WTC11 (cell line): ENCODE measurements around the gene NFIC.
A peak's percentile ranks its signal among the peaks of the same experiment; 100 is the strongest.

Source experiments
- ESRRA ChIP-seq: sonication (generic); formaldehyde crosslinking; IDR thresholded peaks from 2 replicates; pipeline ENCODE4 v1.8.1; 2022; ENCODE audit warnings: mild to moderate bottlenecking, missing genetic modification reagents, borderline replicate concordance
- FOXJ3 ChIP-seq: sonication (generic); formaldehyde crosslinking; IDR thresholded peaks from 2 replicates; pipeline ENCODE4 v1.9.0; 2021; ENCODE audit warnings: missing genetic modification reagents, mild to moderate bottlenecking, borderline replicate concordance
- MXD4 ChIP-seq: fragments of 250-450 bp; sonication (Bioruptor Pico); IDR thresholded peaks from 2 replicates; pipeline ENCODE4 v1.8.0; 2021; ENCODE audit warnings: mild to moderate bottlenecking, moderate library complexity, borderline replicate concordance
- NFYB ChIP-seq: sonication (generic); formaldehyde crosslinking; conservative IDR thresholded peaks from 2 replicates; pipeline ENCODE4 v1.8.0; 2022; ENCODE audit warnings: low read depth, missing genetic modification reagents
- TEAD4 ChIP-seq: sonication (generic); formaldehyde crosslinking; IDR thresholded peaks from 2 replicates; pipeline ENCODE4 v1.8.0; 2022; ENCODE audit warnings: mild to moderate bottlenecking, missing genetic modification reagents
- ZBTB21 ChIP-seq: sonication (generic); formaldehyde crosslinking; IDR thresholded peaks from 2 replicates; pipeline ENCODE4 v1.8.1; 2023; ENCODE audit warnings: mild to moderate bottlenecking, missing genetic modification reagents, borderline replicate concordance
- ZNF423 ChIP-seq: fragments of 250-450 bp; sonication (Bioruptor Pico); IDR thresholded peaks from 2 replicates; pipeline ENCODE4 v2.1.2; 2022; ENCODE audit warnings: mild to moderate bottlenecking, moderate library complexity
- TF ChIP-seq, protein P1 (sequence below): sonication (generic); formaldehyde crosslinking; IDR thresholded peaks from 2 replicates; pipeline ENCODE4 v1.8.0; 2022; ENCODE audit warnings: mild to moderate bottlenecking, missing genetic modification reagents
- TF ChIP-seq, protein P2 (sequence below): fragments of 200-600 bp; IDR thresholded peaks from 2 replicates; pipeline ENCODE4 v1.8.0; 2022; ENCODE audit warnings: antibody characterized with exemption
- TF ChIP-seq, protein P3 (sequence below): sonication (generic); formaldehyde crosslinking; IDR thresholded peaks from 2 replicates; pipeline ENCODE4 v1.8.0; 2022; ENCODE audit warnings: mild to moderate bottlenecking, missing genetic modification reagents
- TF ChIP-seq, protein P4 (sequence below): sonication (generic); formaldehyde crosslinking; IDR thresholded peaks from 2 replicates; pipeline ENCODE4 v1.8.0; 2023; ENCODE audit warnings: mild to moderate bottlenecking, missing genetic modification reagents
- TF ChIP-seq, protein P5 (sequence below): sonication (generic); formaldehyde crosslinking; conservative IDR thresholded peaks from 2 replicates; pipeline ENCODE4 v1.8.1; 2023; ENCODE audit warnings: mild to moderate bottlenecking, low read depth, missing genetic modification reagents, moderate library complexity
- TF ChIP-seq, protein P6 (sequence below): sonication (generic); formaldehyde crosslinking; IDR thresholded peaks from 2 replicates; pipeline ENCODE4 v1.8.1; 2022; ENCODE audit warnings: mild to moderate bottlenecking, missing genetic modification reagents, moderate library complexity, borderline replicate concordance
- TF ChIP-seq, protein P7 (sequence below): sonication (generic); formaldehyde crosslinking; IDR thresholded peaks from 2 replicates; pipeline ENCODE4 v1.8.1; 2023; ENCODE audit warnings: mild to moderate bottlenecking, missing genetic modification reagents

DNA sequence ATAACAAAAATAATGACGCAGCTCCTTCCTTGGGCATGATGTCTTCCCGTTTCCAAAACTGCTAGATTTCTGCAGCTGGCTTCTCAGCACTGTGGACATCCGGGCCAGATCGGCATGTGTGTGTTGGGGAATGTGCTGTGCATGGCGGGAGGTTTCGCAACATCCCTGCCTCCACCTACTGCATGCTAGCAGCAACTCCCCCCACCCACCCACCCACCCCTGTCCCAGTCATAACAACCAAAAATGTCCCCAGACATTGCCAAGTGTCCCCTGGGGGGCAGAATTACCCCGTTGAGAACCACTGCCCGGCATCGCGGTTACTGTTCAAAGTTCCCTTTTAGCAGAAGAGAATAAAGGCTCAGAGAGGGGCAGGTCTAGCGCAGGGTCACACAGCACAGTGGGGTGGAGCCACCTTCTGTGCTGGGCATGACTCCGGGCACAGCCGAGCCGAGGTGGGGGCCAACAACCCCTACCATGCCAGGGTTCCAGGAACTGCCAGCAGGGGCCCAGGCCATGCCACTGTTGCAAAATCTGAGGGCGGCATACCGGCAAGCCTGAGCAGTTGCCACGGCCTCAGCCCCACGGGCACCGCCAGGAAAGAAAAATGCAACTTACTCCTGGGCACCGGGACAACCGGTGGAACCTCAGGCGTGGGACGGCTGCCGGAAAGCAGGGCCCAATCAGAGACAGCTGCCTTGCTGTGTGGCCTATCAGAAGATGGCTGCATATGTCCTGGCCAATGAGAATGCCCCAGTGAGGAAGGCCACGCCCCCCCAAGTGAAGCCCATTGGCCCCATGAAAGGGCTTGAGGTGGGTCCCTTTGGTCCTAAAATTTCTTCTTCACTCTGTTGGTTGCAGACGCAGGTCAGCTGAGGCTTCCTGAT is 22.5 kb upstream of the NFIC start:
- TF ChIP-seq FOXJ3 (CRISPR knock-in tag), result no peak
- TF ChIP-seq, protein P1, sequence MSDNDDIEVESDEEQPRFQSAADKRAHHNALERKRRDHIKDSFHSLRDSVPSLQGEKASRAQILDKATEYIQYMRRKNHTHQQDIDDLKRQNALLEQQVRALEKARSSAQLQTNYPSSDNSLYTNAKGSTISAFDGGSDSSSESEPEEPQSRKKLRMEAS (CRISPR knock-in tag), result no peak
- TF ChIP-seq, protein P2, sequence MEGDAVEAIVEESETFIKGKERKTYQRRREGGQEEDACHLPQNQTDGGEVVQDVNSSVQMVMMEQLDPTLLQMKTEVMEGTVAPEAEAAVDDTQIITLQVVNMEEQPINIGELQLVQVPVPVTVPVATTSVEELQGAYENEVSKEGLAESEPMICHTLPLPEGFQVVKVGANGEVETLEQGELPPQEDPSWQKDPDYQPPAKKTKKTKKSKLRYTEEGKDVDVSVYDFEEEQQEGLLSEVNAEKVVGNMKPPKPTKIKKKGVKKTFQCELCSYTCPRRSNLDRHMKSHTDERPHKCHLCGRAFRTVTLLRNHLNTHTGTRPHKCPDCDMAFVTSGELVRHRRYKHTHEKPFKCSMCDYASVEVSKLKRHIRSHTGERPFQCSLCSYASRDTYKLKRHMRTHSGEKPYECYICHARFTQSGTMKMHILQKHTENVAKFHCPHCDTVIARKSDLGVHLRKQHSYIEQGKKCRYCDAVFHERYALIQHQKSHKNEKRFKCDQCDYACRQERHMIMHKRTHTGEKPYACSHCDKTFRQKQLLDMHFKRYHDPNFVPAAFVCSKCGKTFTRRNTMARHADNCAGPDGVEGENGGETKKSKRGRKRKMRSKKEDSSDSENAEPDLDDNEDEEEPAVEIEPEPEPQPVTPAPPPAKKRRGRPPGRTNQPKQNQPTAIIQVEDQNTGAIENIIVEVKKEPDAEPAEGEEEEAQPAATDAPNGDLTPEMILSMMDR, result no peak
- TF ChIP-seq, protein P3, sequence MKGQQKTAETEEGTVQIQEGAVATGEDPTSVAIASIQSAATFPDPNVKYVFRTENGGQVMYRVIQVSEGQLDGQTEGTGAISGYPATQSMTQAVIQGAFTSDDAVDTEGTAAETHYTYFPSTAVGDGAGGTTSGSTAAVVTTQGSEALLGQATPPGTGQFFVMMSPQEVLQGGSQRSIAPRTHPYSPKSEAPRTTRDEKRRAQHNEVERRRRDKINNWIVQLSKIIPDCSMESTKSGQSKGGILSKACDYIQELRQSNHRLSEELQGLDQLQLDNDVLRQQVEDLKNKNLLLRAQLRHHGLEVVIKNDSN (CRISPR knock-in tag), result no peak
- TF ChIP-seq ZNF423 (CRISPR knock-in tag), result no peak
- no peak for TF ChIP-seq ZBTB21
- TF ChIP-seq, protein P4, sequence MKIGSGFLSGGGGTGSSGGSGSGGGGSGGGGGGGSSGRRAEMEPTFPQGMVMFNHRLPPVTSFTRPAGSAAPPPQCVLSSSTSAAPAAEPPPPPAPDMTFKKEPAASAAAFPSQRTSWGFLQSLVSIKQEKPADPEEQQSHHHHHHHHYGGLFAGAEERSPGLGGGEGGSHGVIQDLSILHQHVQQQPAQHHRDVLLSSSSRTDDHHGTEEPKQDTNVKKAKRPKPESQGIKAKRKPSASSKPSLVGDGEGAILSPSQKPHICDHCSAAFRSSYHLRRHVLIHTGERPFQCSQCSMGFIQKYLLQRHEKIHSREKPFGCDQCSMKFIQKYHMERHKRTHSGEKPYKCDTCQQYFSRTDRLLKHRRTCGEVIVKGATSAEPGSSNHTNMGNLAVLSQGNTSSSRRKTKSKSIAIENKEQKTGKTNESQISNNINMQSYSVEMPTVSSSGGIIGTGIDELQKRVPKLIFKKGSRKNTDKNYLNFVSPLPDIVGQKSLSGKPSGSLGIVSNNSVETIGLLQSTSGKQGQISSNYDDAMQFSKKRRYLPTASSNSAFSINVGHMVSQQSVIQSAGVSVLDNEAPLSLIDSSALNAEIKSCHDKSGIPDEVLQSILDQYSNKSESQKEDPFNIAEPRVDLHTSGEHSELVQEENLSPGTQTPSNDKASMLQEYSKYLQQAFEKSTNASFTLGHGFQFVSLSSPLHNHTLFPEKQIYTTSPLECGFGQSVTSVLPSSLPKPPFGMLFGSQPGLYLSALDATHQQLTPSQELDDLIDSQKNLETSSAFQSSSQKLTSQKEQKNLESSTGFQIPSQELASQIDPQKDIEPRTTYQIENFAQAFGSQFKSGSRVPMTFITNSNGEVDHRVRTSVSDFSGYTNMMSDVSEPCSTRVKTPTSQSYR, result no peak
- TF ChIP-seq, protein P5, sequence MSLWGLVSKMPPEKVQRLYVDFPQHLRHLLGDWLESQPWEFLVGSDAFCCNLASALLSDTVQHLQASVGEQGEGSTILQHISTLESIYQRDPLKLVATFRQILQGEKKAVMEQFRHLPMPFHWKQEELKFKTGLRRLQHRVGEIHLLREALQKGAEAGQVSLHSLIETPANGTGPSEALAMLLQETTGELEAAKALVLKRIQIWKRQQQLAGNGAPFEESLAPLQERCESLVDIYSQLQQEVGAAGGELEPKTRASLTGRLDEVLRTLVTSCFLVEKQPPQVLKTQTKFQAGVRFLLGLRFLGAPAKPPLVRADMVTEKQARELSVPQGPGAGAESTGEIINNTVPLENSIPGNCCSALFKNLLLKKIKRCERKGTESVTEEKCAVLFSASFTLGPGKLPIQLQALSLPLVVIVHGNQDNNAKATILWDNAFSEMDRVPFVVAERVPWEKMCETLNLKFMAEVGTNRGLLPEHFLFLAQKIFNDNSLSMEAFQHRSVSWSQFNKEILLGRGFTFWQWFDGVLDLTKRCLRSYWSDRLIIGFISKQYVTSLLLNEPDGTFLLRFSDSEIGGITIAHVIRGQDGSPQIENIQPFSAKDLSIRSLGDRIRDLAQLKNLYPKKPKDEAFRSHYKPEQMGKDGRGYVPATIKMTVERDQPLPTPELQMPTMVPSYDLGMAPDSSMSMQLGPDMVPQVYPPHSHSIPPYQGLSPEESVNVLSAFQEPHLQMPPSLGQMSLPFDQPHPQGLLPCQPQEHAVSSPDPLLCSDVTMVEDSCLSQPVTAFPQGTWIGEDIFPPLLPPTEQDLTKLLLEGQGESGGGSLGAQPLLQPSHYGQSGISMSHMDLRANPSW (CRISPR knock-in tag), result no peak
- peak; percentile 89 for TF ChIP-seq NFYB (CRISPR knock-in tag)
- TF ChIP-seq ESRRA (CRISPR knock-in tag), result no peak
- TF ChIP-seq TEAD4, result no peak
- TF ChIP-seq, protein P6, sequence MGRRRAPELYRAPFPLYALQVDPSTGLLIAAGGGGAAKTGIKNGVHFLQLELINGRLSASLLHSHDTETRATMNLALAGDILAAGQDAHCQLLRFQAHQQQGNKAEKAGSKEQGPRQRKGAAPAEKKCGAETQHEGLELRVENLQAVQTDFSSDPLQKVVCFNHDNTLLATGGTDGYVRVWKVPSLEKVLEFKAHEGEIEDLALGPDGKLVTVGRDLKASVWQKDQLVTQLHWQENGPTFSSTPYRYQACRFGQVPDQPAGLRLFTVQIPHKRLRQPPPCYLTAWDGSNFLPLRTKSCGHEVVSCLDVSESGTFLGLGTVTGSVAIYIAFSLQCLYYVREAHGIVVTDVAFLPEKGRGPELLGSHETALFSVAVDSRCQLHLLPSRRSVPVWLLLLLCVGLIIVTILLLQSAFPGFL (CRISPR knock-in tag), result no peak
- no peak for TF ChIP-seq MXD4 (CRISPR knock-in tag)
- TF ChIP-seq, protein P7, sequence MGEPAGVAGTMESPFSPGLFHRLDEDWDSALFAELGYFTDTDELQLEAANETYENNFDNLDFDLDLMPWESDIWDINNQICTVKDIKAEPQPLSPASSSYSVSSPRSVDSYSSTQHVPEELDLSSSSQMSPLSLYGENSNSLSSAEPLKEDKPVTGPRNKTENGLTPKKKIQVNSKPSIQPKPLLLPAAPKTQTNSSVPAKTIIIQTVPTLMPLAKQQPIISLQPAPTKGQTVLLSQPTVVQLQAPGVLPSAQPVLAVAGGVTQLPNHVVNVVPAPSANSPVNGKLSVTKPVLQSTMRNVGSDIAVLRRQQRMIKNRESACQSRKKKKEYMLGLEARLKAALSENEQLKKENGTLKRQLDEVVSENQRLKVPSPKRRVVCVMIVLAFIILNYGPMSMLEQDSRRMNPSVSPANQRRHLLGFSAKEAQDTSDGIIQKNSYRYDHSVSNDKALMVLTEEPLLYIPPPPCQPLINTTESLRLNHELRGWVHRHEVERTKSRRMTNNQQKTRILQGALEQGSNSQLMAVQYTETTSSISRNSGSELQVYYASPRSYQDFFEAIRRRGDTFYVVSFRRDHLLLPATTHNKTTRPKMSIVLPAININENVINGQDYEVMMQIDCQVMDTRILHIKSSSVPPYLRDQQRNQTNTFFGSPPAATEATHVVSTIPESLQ, result no peak
